Activated T-cell treated with anti-CD3 and anti-CD28 coated beads for 4 hours (primary cell): ENCODE measurements around the gene CCDC121.

Experiments
- DNase-seq: peaks from one replicate; pipeline ENCODE4 v3.0.0-alpha.2; 2020

The CCDC121 gene

DNA sequence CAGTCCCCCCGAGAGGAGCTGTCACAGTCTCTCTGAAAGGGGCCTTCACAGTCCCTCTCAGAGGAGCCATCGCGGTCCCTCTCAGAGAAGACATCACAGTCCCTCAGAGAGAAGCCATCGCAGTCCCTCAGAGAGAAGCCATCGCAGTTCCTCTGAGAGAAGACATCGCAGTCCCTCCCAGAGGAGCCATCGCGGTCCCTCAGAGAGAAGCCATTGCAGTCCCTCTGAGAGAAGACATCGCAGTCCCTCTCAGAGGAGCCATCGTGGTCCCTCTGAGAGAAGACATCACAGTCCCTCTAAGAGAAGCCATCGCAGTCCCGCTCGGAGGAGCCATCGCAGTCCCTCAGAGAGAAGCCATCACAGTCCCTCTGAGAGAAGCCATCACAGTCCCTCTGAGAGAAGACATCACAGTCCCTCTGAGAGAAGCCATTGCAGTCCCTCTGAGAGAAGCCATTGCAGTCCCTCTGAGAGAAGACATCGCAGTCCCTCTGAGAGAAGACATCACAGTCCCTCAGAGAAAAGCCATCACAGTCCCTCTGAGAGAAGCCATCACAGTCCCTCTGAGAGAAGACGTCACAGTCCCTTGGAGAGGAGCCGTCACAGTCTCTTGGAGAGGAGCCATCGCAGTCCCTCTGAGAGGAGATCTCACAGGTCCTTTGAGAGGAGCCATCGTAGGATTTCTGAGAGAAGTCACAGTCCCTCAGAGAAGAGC is 47.2 kb downstream of the CCDC121 start:
- DNase-seq, result no peak
